Mesothelial cell of epicardium (in vitro differentiated cells): ENCODE data around the gene NCKAP5. TPM values are rescaled to one million over a fixed set of nuclear protein-coding genes. Genes with fewer than 3 reads are reported as not detected.

Experiments
- DNase-seq, 2 experiments: peaks; one replicate each; pipeline ENCODE4 v3.0.0; 2021; ENCODE audit warnings: low spot score in 2 of 2; ENCODE audit not compliant: unreplicated experiment in 2 of 2
- H3K27ac Mint-ChIP-seq: 2 replicates; pipeline ENCODE4 v1.8.0; 2021; ENCODE audit warnings: mixed read lengths
- H3K27me3 Mint-ChIP-seq: 2 replicates; pipeline ENCODE4 v1.8.0; 2021; ENCODE audit warnings: low read depth, mixed read lengths
- H3K36me3 Mint-ChIP-seq: 2 replicates; pipeline ENCODE4 v1.8.0; 2021; ENCODE audit warnings: mixed read lengths
- H3K4me1 Mint-ChIP-seq: 2 replicates; pipeline ENCODE4 v1.8.0; 2021; ENCODE audit warnings: mixed read lengths
- H3K4me3 Mint-ChIP-seq: 2 replicates; pipeline ENCODE4 v1.8.0; 2021; ENCODE audit warnings: mild to moderate bottlenecking, moderate library complexity, mixed read lengths
- H3K9me3 Mint-ChIP-seq: 2 replicates; pipeline ENCODE4 v1.8.0; 2021; ENCODE audit warnings: mixed read lengths
- CTCF ChIP-seq: fragments of 200-600 bp; sonication (generic); IDR thresholded peaks from one replicate; pipeline ENCODE4 v1.5.0; 2021; ENCODE audit warnings: antibody characterized with exemption; ENCODE audit not compliant: unreplicated experiment
- total RNA-seq: library from RNA; stranded (reverse); gene quantifications from 3 replicates; pipeline ENCODE4 v1.2.1, GENCODE V29; 2021

Gene NCKAP5
- total RNA-seq, 1 donor from 2014 or later, result 2.1 TPM

GRCh38 chr2:133333181-133333580 lies 235.1 kb downstream of the NCKAP5 start:
- no peak for DNase-seq
- no peaks in the 10 kb centered on the region for H3K36me3 Mint-ChIP-seq
- H3K27me3 Mint-ChIP-seq, result peaks cover 2% of the 10 kb centered on the region
- no peaks in the 10 kb centered on the region for H3K4me1 Mint-ChIP-seq
- no peak for TF ChIP-seq CTCF
- no peaks in the 10 kb centered on the region for H3K9me3 Mint-ChIP-seq
- H3K4me3 Mint-ChIP-seq, result no peak overlapping the region
- no peak overlapping the region for H3K27ac Mint-ChIP-seq

DNA sequence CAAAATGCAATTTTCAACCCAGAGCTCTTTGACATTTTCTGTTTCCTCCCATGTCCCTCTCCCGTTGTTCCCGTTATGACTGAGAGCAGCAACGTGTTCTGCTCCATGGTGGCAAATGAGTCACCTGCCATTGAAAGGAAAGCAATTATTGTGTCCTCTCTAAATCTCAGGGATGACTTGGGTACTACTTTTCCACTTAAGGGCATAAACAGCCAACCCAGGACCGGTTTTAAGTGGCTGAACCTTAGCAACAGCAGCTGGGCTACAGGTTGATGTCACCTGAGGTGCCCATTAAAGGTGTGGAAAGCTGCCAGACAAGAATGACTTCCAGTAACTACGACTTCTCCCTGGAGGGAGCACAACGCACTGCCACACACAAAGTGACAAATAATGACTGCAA lies 236.8 kb downstream of the NCKAP5 start:
- no peaks in the 10 kb centered on the region for H3K4me1 Mint-ChIP-seq
- DNase-seq, result no peak
- H3K27me3 Mint-ChIP-seq, result peaks cover 10% of the 10 kb centered on the region
- no peak overlapping the region for H3K27ac Mint-ChIP-seq
- H3K36me3 Mint-ChIP-seq, result no peaks in the 10 kb centered on the region
- TF ChIP-seq CTCF, result no peak
- no peaks in the 10 kb centered on the region for H3K9me3 Mint-ChIP-seq
- no peak overlapping the region for H3K4me3 Mint-ChIP-seq

GRCh38 chr2:133326652-133327397 lies 241.4 kb downstream of the NCKAP5 start:
- H3K36me3 Mint-ChIP-seq, result no peaks in the 10 kb centered on the region
- H3K27me3 Mint-ChIP-seq, result peaks cover 12% of the 10 kb centered on the region
- no peaks in the 10 kb centered on the region for H3K9me3 Mint-ChIP-seq
- H3K4me1 Mint-ChIP-seq, result no peaks in the 10 kb centered on the region
- no peak overlapping the region for H3K27ac Mint-ChIP-seq
- TF ChIP-seq CTCF, result no peak
- H3K4me3 Mint-ChIP-seq, result no peak overlapping the region
- DNase-seq, result no peak

- H3K27ac Mint-ChIP-seq, result no peak overlapping the region
- peaks cover 19% of the 10 kb centered on the region for H3K27me3 Mint-ChIP-seq
Observed at GRCh38 chr2:133324150-133324561, 244.1 kb downstream of the NCKAP5 start.

DNA sequence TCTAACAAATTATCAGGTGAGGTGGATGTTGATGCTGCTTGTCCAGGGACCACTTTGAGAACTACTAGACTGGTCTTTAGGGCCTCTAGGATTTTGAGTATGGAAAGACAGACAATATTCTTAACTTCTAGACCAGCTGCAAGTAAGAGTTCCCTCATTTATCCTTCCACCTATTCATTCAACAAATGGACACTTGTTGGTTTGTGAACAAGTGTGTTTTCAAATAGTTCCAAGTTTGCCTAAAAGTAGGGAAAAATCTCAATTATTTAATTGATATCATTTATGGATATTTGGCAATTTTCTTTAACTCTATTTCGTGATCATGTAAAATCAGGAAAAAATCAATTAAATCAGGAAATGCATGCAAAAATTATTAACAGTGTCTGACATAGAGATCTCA lies 245.4 kb downstream of the NCKAP5 start:
- no peak for DNase-seq
- Mint-ChIP-seq H3K36me3 (no peaks in the 10 kb centered on the region), H3K27ac (no peak overlapping the region), H3K4me1 (no peaks in the 10 kb centered on the region), H3K27me3 (peaks cover 15% of the 10 kb centered on the region), H3K9me3 (no peaks in the 10 kb centered on the region), H3K4me3 (no peak overlapping the region)
- TF ChIP-seq CTCF, result no peak

More at GRCh38 chr2:133324150-133324561, 244.1 kb downstream of the NCKAP5 start:
- no peak for DNase-seq
- Mint-ChIP-seq H3K36me3 (no peaks in the 10 kb centered on the region), H3K4me3 (no peak overlapping the region), H3K4me1 (no peaks in the 10 kb centered on the region), H3K9me3 (no peaks in the 10 kb centered on the region)
- no peak for TF ChIP-seq CTCF
